Activated CD4-positive, CD25-positive, alpha-beta regulatory T cell (primary cell): ENCODE data around the gene IGLL5.

Experiments used
- DNase-seq, 4 experiments: peaks; one replicate each; lab custom pipeline; 2025; lab: John Stamatoyannopoulos, UW

The IGLL5 gene

GRCh38 chr22:22938672-22939587, 51.3 kb downstream of the IGLL5 start:
- DNase-seq: no peak

GRCh38 chr22:22939588-22940368, 52.2 kb downstream of the IGLL5 start:
- no peak for DNase-seq

GRCh38 chr22:22940961-22941605, 53.5 kb downstream of the IGLL5 start:
- DNase-seq: no peak

DNA sequence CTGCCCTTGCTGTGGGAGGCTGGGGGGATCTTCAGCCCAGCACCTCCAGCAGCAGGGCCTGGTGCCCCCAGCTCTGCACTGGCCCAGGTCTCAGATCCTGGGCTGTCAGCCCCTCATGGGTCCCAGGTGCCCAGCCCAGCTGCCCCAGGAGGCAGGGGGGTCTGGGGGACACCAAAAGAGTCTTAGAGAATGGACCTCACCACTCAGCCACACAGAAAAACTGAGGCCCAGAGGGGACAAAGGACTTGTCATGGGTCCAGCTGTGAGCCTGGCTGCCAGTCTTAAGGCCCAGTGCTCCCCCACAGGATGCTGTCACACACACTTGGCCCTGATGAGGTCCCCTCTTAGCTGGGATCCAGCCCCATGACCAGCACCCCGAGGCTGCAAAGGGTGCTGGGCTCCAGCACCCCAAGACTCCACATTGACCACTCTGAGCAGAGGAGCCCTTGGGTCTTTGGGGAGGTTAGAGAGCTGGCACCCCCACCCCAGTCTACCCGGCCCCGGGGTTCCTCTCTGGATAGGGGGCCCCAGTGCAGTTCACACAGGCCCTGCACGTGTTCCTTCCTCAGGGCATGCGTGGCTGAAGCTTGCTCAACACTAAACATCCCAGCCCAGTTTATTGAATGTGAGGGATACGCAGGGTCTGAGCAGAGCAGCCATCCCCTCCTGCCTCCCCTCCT, 54.4 kb downstream of the IGLL5 start:
- no peak for DNase-seq

DNA sequence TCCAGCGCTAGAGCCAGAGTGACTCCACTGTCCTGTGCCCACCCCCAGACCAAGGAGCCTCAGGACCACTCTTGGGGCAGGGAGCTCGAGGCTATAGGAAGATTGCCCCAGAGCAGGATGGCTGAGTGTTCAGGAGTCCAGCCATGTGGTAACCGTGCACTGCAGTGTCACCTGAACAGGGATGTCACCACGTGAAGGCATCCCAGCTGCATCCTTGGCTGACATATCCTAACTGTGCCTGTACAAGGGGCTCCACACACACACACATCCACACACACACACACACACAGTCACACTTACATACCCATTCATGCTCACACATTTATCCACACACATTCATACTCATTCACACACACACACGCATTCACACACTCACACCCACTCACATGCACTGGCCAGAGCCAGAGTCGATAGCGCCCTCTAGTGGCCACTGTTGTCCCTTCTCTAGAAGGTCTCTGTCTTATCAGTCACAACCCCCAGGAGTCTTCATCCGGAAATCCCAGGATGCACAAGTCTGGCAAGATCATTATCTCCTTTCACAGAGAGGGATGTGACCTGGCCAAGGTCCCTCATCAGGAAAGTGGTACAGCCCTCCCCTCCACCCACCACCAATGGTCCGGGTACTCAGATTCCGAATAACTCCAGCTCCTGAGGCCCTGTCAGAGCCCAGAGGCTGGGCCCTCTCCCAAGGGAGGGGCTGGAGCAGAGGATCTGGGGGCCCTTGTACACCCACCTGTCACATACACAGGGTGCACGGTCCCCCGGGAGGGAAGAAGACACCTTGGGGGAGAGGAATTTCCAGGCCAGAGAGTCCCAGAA, 55.1 kb downstream of the IGLL5 start:
- peak; percentile 50 to 64 (median 54) for DNase-seq

- DNase-seq: no peak
These were observed 56.1 kb downstream of the IGLL5 start for GRCh38 chr22:22943521-22944267.

DNA sequence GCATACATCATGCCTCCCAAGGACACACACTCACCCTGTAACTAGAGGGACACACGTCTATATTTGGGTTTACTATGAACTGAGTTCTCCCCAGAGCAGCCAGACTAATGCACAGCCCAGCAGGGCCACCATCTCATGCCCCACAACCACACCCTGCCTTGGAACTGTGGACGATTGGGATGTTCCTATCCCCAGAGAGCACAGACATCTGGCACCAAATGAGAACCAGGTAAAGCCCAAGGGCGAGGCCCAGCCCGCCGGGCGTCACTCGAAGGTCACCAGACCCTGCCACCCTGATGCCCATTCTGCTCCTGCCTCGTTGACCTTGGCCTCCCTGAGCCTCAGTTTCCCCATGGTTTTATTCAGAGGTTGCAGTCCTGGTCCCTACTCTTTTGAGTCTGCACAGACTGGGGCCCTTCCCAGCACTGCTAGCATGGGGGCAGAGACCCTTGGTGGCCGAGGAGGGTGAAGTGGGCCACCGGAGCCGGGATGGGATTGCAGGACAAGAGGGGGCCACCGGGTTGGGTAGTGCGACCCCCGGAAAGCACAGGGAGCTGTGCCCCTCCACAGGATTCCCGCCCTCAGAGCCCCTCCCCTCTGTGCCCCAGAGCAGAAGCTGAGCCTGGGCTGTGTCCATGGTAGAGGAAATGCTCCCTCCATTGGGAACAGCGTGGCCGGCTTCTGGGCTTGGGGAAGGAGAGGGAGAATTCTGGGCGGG, 56.8 kb downstream of the IGLL5 start:
- DNase-seq: no peak

GRCh38 chr22:22945195-22945594, 57.6 kb downstream of the IGLL5 start:
- DNase-seq: no peak
